ENCODE data around the gene RBMS1. TPM values are rescaled to one million over a fixed set of nuclear protein-coding genes. Genes with fewer than 3 reads are reported as not detected.

The RBMS1 gene
- total RNA-seq, 4 donors from 2014 or later, result 26.3 to 52.5 (median 37.5) TPM

DNA sequence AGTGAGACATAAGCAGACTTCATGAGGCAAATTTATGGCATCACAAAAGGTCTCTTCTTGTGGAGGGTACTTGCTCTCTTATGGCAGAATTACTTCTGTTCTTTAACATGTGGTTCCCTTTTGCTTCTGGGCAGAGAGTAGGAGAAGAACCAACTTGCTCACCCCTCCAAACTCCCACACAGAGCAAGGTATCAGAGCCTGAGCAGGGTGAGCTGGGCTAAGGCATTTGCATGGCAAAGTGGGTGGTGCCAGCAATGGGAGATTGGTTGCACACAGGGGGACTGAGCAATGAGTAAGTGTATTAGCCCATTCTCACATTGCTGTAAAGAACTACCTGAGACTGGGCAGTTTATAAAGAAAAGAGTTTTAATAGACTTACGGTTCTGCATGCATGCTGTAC lies 229.3 kb downstream of the RBMS1 start:
- no peak for TF ChIP-seq POLR2A (IDR thresholded peaks at IDR 0.05)
- TF ChIP-seq, protein P1, sequence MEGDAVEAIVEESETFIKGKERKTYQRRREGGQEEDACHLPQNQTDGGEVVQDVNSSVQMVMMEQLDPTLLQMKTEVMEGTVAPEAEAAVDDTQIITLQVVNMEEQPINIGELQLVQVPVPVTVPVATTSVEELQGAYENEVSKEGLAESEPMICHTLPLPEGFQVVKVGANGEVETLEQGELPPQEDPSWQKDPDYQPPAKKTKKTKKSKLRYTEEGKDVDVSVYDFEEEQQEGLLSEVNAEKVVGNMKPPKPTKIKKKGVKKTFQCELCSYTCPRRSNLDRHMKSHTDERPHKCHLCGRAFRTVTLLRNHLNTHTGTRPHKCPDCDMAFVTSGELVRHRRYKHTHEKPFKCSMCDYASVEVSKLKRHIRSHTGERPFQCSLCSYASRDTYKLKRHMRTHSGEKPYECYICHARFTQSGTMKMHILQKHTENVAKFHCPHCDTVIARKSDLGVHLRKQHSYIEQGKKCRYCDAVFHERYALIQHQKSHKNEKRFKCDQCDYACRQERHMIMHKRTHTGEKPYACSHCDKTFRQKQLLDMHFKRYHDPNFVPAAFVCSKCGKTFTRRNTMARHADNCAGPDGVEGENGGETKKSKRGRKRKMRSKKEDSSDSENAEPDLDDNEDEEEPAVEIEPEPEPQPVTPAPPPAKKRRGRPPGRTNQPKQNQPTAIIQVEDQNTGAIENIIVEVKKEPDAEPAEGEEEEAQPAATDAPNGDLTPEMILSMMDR (IDR thresholded peaks at IDR 0.05), result no peak
- intact Hi-C loops (cut with DNase I), result no loop called here
- H3K27ac ChIP-seq, result no peak overlapping the region
- H3K27me3 ChIP-seq, result no peaks in the 10 kb centered on the region
- H3K9me3 ChIP-seq, result no peaks in the 10 kb centered on the region
- no peaks in the 10 kb centered on the region for H3K36me3 ChIP-seq
- no peak overlapping the region for H3K4me3 ChIP-seq
- DNase-seq, result no peak
- WGBS, 2 donors, result 93 to 100% methylated on average over 1 of the region's 1 CpG
- H3K4me1 ChIP-seq, result peaks cover 0 to 15% (median 5%) of the 10 kb centered on the region in 3 donors

DNA sequence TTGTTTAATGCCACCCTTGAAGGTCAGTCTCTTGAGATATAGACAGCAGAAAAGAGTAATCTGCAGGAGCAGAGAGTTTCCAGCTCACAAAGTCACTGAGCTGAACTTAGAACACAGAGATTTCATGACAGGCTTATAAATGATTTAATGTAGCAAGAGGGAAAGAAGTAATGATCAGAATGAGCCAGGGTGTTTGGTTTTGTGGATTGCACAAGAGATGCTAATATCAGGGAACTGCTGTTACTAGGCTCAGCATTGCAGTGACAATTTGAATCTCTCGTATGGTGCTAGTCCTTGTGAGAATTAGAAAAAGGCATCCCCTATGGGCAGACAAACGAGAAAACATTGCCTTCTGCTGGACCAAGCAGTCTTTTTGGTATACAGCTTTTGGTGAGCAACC lies 231.9 kb downstream of the RBMS1 start:
- Histone ChIP-seq H3K27ac (no peak overlapping the region), H3K4me3 (no peak overlapping the region), H3K36me3 (no peaks in the 10 kb centered on the region), H3K27me3 (no peaks in the 10 kb centered on the region), H3K4me1 (peaks cover 0 to 23% (median 0%) of the 10 kb centered on the region in 3 donors), H3K9me3 (no peaks in the 10 kb centered on the region)
- intact Hi-C loops (cut with DNase I), result no loop called here
- DNase-seq, result no peak
- WGBS, 2 donors, result 73 to 95% methylated on average over 2 of the region's 2 CpGs
- TF ChIP-seq, protein P1 (IDR thresholded peaks at IDR 0.05), result no peak
- TF ChIP-seq POLR2A (IDR thresholded peaks at IDR 0.05), result no peak

DNA sequence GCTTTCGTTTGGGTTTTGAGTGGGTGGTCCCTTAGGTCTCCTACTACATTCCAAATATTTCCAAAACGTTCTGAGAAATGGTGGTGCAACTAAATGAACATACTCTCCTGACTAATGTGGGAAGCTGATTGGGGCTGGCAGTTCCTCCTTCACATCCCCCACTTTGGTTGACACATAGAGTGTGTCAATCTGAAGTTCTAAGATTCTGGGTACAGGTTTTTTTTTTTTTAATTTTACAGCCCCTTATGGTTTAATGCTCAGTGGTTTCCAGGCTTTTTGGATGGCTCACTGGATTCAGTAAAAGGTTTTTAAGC lies 235.2 kb downstream of the RBMS1 start:
- TF ChIP-seq, protein P1 (IDR thresholded peaks at IDR 0.05), result no peak
- H3K36me3 ChIP-seq, result no peaks in the 10 kb centered on the region
- peaks cover 0 to 31% (median 0%) of the 10 kb centered on the region in 3 donors for H3K4me1 ChIP-seq
- H3K9me3 ChIP-seq, result no peaks in the 10 kb centered on the region
- H3K27me3 ChIP-seq, result no peaks in the 10 kb centered on the region
- intact Hi-C loops (cut with DNase I), result no loop called here
- no peak overlapping the region for H3K4me3 ChIP-seq
- no peak for DNase-seq
- 64 to 71% methylated on average over 2 of the region's 2 CpGs for WGBS, 2 donors
- H3K27ac ChIP-seq, result peak overlapping the region in 2 of 4 donors; percentile 83 to 89

DNA sequence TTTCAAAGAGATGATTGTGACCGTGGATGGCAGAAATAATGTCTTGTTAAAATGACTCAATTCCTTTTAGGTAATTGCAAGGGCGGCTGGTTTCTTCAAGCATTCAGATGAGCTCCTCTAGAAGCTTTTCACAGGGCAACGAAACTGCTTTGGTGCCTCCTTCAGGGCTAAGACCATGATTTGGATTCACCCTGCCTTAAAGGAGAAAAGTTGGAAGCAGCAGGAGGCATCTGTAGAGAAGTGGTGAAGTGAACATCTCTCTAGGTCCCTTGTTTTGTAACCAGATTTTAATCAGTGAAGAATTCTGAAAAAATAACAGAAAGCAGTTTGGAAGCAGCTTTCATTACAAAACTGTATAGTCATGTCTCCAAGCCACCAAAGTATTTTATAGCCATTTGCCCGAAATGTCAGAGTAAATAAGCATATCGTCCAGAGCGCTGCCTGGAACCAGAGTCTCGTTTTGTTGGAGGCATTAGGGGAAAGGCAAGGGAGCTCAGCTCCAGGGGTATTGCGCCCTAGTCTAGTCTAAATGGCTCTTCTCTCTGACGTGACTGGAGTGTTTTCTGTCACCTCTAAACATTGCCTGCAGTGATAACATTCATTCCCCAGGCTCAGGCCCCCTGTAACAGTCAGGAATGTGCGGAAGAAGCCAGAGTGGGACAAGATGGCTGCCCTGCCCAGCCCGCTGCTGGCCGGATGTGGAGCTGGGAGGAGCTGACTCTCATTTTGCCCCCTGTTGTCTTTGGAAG lies 235.7 kb downstream of the RBMS1 start:
- Histone ChIP-seq H3K4me1 (peaks cover 0 to 36% (median 0%) of the 10 kb centered on the region in 3 donors), H3K4me3 (no peak overlapping the region), H3K27me3 (no peaks in the 10 kb centered on the region), H3K27ac (peak overlapping the region; percentile 72 to 89 (median 83)), H3K36me3 (no peaks in the 10 kb centered on the region), H3K9me3 (no peaks in the 10 kb centered on the region)
- TF ChIP-seq, protein P1 (IDR thresholded peaks at IDR 0.05), result no peak
- TF ChIP-seq POLR2A (IDR thresholded peaks at IDR 0.05), result no peak
- intact Hi-C loops (cut with DNase I), result no loop called here
- DNase-seq, result no peak
- WGBS, 2 donors, result 83 to 87% methylated on average over 11 of the region's 12 CpGs

DNA sequence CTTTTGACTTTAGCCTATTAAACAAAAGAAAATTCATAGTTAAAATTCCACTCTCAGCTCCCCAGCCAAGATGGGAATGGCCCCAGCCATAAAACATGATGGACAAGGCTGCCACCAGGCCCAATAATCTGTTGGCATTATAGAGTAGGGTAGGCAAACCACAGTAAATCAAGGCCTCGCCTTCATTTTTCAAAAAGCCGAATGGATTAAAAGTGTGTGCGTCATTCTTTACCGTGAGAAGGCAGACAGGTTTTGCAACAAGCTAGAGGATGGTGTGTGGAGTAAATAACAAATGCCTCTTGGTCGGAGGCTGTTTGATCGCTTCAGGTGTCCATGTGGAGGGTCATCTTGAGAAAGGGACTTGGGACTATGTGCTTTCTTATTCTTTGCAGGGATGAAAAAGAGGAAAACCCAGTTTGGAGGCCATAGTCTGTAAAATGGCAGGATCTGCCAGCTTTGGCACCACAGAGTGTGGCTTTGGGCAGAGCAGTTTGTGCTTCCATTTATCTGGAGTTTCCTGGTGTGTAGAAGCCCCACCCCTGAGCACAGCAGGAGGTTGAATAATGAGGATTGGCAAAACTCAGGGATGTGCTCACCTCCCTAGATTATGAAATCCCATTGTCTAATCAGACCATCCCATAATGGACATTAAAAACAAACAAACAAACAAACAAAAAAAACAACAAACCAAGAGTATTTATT lies 236.4 kb downstream of the RBMS1 start:
- DNase-seq, result no peak
- TF ChIP-seq, protein P1 (IDR thresholded peaks at IDR 0.05), result no peak
- no peak for TF ChIP-seq POLR2A (IDR thresholded peaks at IDR 0.05)
- Histone ChIP-seq H3K9me3 (no peaks in the 10 kb centered on the region), H3K36me3 (no peaks in the 10 kb centered on the region), H3K27ac (peak overlapping the region; percentile 72 to 89 (median 83)), H3K4me1 (peaks cover 0 to 43% (median 5%) of the 10 kb centered on the region in 3 donors), H3K27me3 (no peaks in the 10 kb centered on the region), H3K4me3 (no peak overlapping the region)
- intact Hi-C loops (cut with DNase I), result no loop called here
- 39 to 53% methylated on average over 6 of the region's 6 CpGs for WGBS, 2 donors

Data from esophagus squamous epithelium (tissue), 5 donors.